Endothelial cell of umbilical vein (primary cell): ENCODE measurements around the gene CEMIP. TPM values are rescaled to one million over a fixed set of nuclear protein-coding genes. Genes with fewer than 3 reads are reported as not detected.

Experiments
- BruUV-seq: library from RNA; stranded (reverse); fragments of 400-500 nt; replicated peaks from 2 replicates; lab custom pipeline; 2021; lab: Mats Ljungman, UMichigan
- CTCF ChIA-PET: fragments of 300-600, 350-600 bp; sonication (Branson Sonifier 250); formaldehyde crosslinking; loops from one replicate; lab custom pipeline; 2021; ENCODE audit warnings: antibody characterized with exemption, inconsistent platforms; lab: Charles Lee
- POLR2A ChIA-PET: fragments of 300-600, 350-600 bp; sonication (Branson Sonifier 250); formaldehyde crosslinking; loops from one replicate; lab custom pipeline; 2021; ENCODE audit warnings: antibody characterized with exemption, inconsistent platforms; lab: Charles Lee
- DNase-seq: peaks from one replicate; pipeline ENCODE4 v3.0.0-alpha.2; 2011; ENCODE audit warnings: low read depth, low spot score
- FAIRE-seq: peaks from 2 replicates; lab custom pipeline; 2011; peaks lifted over from hg19 to GRCh38; lab: Jason Lieb, UNC
- H2AFZ ChIP-seq: 2 replicates; pipeline ENCODE4 v1.6.0; 2012; ENCODE audit warnings: low read depth, low read length, control low read depth, inconsistent platforms
- H3K27ac ChIP-seq: 2 replicates; pipeline ENCODE4 v1.5.1; 2011; ENCODE audit warnings: low read depth, mild to moderate bottlenecking, control low read depth, low read length, moderate library complexity; ENCODE audit not compliant: insufficient read depth
- H3K27me3 ChIP-seq, 2 experiments: 2 replicates each; pipeline versions ENCODE4 v1.6.0 to v1.6.1; 2011; ENCODE audit warnings: low read length in 2 of 2, mixed read lengths in 1 of 2; ENCODE audit not compliant: control insufficient read depth in 2 of 2, insufficient read depth in 2 of 2
- H3K36me3 ChIP-seq, 2 experiments: 2 replicates in 1 of 2; 3 replicates in 1 of 2; pipeline ENCODE4 v1.5.1; 2011; ENCODE audit warnings: low read length in 2 of 2, mild to moderate bottlenecking in 1 of 2, moderate library complexity in 1 of 2; ENCODE audit not compliant: control insufficient read depth in 2 of 2, insufficient read depth in 2 of 2; ENCODE audit errors: extremely low read depth in 1 of 2
- H3K4me1 ChIP-seq: 3 replicates; pipeline ENCODE4 v1.5.1; 2011; ENCODE audit warnings: mild to moderate bottlenecking, low read length; ENCODE audit not compliant: control insufficient read depth, insufficient read depth; ENCODE audit errors: extremely low read depth
- H3K4me2 ChIP-seq: 2 replicates; pipeline ENCODE4 v1.6.1; 2011; ENCODE audit warnings: low read length, control low read depth, mixed read lengths; ENCODE audit not compliant: insufficient read depth
- H3K4me3 ChIP-seq, 3 experiments: fragments of 200-600 bp in 1 of 3; sonication (generic), shearing (Covaris generic) in 1 of 3; replicated peaks in 1 of 3; 2 replicates each; pipeline ENCODE4 v1.5.1; 2011 to 2016; ENCODE audit warnings: control low read depth in 3 of 3, low read length in 3 of 3, mild to moderate bottlenecking in 2 of 3, inconsistent platforms in 1 of 3, low read depth in 1 of 3, moderate library complexity in 1 of 3; ENCODE audit not compliant: insufficient read depth in 1 of 3
- H3K79me2 ChIP-seq: 2 replicates; pipeline ENCODE4 v1.6.0; 2012; ENCODE audit warnings: low read length, inconsistent platforms; ENCODE audit not compliant: control insufficient read depth, insufficient read depth
- H3K9ac ChIP-seq: replicated peaks from 2 replicates; pipeline ENCODE3; 2011; ENCODE audit warnings: low read length, control low read depth; ENCODE audit not compliant: insufficient read depth; ENCODE audit errors: extremely low read depth
- H3K9me1 ChIP-seq: replicated peaks from 3 replicates; pipeline ENCODE4 v1.6.0; 2011; ENCODE audit warnings: mild to moderate bottlenecking, low read length; ENCODE audit not compliant: control insufficient read depth, insufficient read depth; ENCODE audit errors: extremely low read depth
- H3K9me3 ChIP-seq: replicated peaks from 2 replicates; pipeline ENCODE4 v1.5.1; 2012; ENCODE audit warnings: low read length, inconsistent platforms; ENCODE audit not compliant: control insufficient read depth, insufficient read depth
- H4K20me1 ChIP-seq: replicated peaks from 2 replicates; pipeline ENCODE3; 2011; ENCODE audit warnings: mild to moderate bottlenecking, low read length; ENCODE audit not compliant: control insufficient read depth, insufficient read depth; ENCODE audit errors: extremely low read depth
- CTCF ChIP-seq, 2 donors: IDR thresholded peaks; 1 replicate in 1 of 2; 2 replicates in 1 of 2; pipeline ENCODE4 v1.5.1; 2011; ENCODE audit warnings: low read length in 2 of 2, mild to moderate bottlenecking in 2 of 2, moderate library complexity in 2 of 2, control low read depth in 1 of 2, inconsistent platforms in 1 of 2, low read depth in 1 of 2; ENCODE audit not compliant: insufficient read depth in 1 of 2; ENCODE audit errors: extremely low read depth in 1 of 2
- EZH2 ChIP-seq: IDR thresholded peaks from 2 replicates; pipeline ENCODE4 v1.6.1; 2012; ENCODE audit warnings: borderline replicate concordance, low read depth, mild to moderate bottlenecking, moderate library complexity, low read length, inconsistent platforms; ENCODE audit not compliant: severe bottlenecking
- FOS ChIP-seq: IDR thresholded peaks from 2 replicates; pipeline ENCODE4 v1.6.1; 2011; ENCODE audit warnings: mild to moderate bottlenecking, low read length, moderate library complexity, borderline replicate concordance; ENCODE audit not compliant: insufficient read depth
- GATA2 ChIP-seq: IDR thresholded peaks from 2 replicates; pipeline ENCODE4 v1.7.0; 2011; ENCODE audit warnings: low read depth, mild to moderate bottlenecking, moderate library complexity, mixed read lengths, low read length; ENCODE audit not compliant: insufficient read length, insufficient read depth
- JUN ChIP-seq: IDR thresholded peaks from 2 replicates; pipeline ENCODE4 v1.6.1; 2011; ENCODE audit warnings: borderline replicate concordance, low read depth; ENCODE audit not compliant: insufficient read length, insufficient read depth
- MYC ChIP-seq: IDR thresholded peaks from one replicate; pipeline ENCODE4 v1.6.1; 2011; ENCODE audit warnings: mild to moderate bottlenecking, low read depth, low read length
- POLR2A ChIP-seq: IDR thresholded peaks from 2 replicates; pipeline ENCODE4 v1.6.1; 2012; ENCODE audit warnings: low read depth, mild to moderate bottlenecking, control low read depth, low read length
- POLR2AphosphoS5 ChIP-seq: IDR thresholded peaks from 2 replicates; pipeline ENCODE4 v1.6.1; 2012; ENCODE audit warnings: low read depth, mild to moderate bottlenecking, control low read depth, low read length, moderate library complexity; ENCODE audit not compliant: insufficient read depth
- dilution Hi-C: fragments of 300-500 bp; cut with MboI; formaldehyde crosslinking; loops from one replicate; pipeline ENCODE4 v1.15.0; 2019; ENCODE audit warnings: low sequenced_read_pairs; ENCODE audit not compliant: extremely low pct_ligation_motif_present
- intact Hi-C: fragments of 100-400 bp; cut with micrococcal nuclease; formaldehyde crosslinking; loops from one replicate; pipeline ENCODE4 v1.10.0; 2022
- polyA plus RNA-seq, 4 experiments: library from polyadenylated mRNA; depleted of rRNA in 3 of 4; stranded (reverse) in 3 of 4; unstranded in 1 of 4; fragments of >200 nt; gene quantifications; 2 replicates each; pipeline versions ENCODE4 v1.2.1 to v1.2.3, GENCODE V29; 2011 to 2012; ENCODE audit warnings: missing spikeins in 1 of 4
- total RNA-seq: library from RNA; stranded (reverse); gene quantifications from 2 replicates; pipeline ENCODE4 v1.2.3, GENCODE V29; 2021
- TF ChIP-seq, protein P1 (sequence below): IDR thresholded peaks from 2 replicates; pipeline ENCODE4 v1.6.1; 2011; ENCODE audit not compliant: insufficient read depth, insufficient read length

The CEMIP gene
- total and polyA plus RNA-seq, 2 donors (not counting 3 experiments of a cell fraction or from before 2014, with no cell fraction given) = 0.01 TPM; not detected in 1

DNA sequence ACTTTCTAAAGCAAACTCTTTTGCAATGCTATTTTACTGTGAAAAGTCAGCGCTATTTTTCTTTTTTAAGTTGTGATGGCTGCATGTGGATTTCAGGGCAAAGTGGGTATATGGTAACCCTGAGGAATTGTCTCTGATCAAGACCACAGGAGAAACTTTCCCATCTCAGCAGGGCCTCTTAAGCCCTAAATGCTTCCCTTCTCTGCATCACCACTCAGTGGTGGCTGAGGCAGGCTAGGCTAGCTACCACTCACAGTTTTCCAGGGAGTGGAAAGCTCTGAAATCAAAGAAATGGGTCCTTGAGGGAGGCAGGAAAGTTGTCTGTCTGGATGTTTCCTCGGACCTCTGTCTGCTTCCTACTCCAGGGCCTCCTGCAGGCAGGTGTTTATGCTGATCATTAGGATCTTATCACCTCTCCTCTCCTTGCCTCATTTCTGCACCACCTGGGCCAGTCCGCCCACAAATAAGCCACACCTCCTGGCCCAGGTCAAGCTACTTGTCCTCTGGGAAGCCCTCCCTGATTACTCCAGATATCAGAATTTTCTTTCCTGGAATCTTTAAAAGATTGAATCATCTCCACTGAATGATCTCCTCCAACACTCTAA is 37.0 kb downstream of the CEMIP start:
- Histone ChIP-seq H3K4me1 (no peaks in the 10 kb centered on the region), H3K9ac (no peak overlapping the region), H3K9me3 (no peaks in the 10 kb centered on the region), H3K27ac (no peak overlapping the region), H4K20me1 (no peaks in the 10 kb centered on the region), H3K36me3 (no peaks in the 10 kb centered on the region), H3K9me1 (no peaks in the 10 kb centered on the region), H2AFZ (no peak overlapping the region), H3K27me3 (no peaks in the 10 kb centered on the region), H3K4me2 (no peak overlapping the region), H3K79me2 (no peaks in the 10 kb centered on the region), H3K4me3 (no peak overlapping the region)
- dilution Hi-C loops = no loop called here
- TF ChIP-seq GATA2 (no peak), FOS (no peak), POLR2AphosphoS5 (no peak), EZH2 (no peak), JUN (no peak), MYC (no peak), POLR2A (no peak), CTCF (IDR thresholded peaks at IDR 0.05; ENCODE audit: extremely low read depth in 1 of 2, insufficient read depth in 1 of 2, low read depth in 1 of 2, low read length in 2 of 2) (no peak)
- TF ChIP-seq, protein P1, sequence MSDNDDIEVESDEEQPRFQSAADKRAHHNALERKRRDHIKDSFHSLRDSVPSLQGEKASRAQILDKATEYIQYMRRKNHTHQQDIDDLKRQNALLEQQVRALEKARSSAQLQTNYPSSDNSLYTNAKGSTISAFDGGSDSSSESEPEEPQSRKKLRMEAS = no peak
- ChIA-PET CTCF (no interaction called here), POLR2A (no interaction called here)
- DNase-seq (no peak), FAIRE-seq (no peak)
- BruUV-seq = no TSS peak
- intact Hi-C loops = no loop called here
